BE2C (cell line): ENCODE measurements around the gene LMOD1.

Source experiments
- DNase-seq: peaks from one replicate; pipeline ENCODE4 v3.0.0-alpha.2; 2020
- H3K27me3 ChIP-seq: fragments of 250-450 bp; sonication (Bioruptor Pico); 2 replicates; pipeline ENCODE4 v1.5.1; 2020; ENCODE audit warnings: mild to moderate bottlenecking
- H3K36me3 ChIP-seq: fragments of 250-450 bp; sonication (Bioruptor Pico); 2 replicates; pipeline ENCODE4 v1.5.1; 2020; ENCODE audit warnings: mild to moderate bottlenecking
- H3K4me1 ChIP-seq: fragments of 250-450 bp; sonication (Bioruptor Pico); 2 replicates; pipeline ENCODE4 v1.5.1; 2020
- H3K4me3 ChIP-seq: 2 replicates; pipeline ENCODE4 v1.5.1; 2011; ENCODE audit warnings: low read depth, low read length
- H3K9me3 ChIP-seq: fragments of 250-450 bp; sonication (Bioruptor Pico); 2 replicates; pipeline ENCODE4 v1.5.1; 2020
- CTCF ChIP-seq: IDR thresholded peaks from 2 replicates; pipeline ENCODE4 v1.5.1; 2012; ENCODE audit warnings: mild to moderate bottlenecking, low read depth, low read length

Gene LMOD1

GRCh38 chr1:201914456-201915235 is 31.7 kb downstream of the LMOD1 start:
- Histone ChIP-seq H3K9me3 (no peaks in the 10 kb centered on the region), H3K27me3 (no peaks in the 10 kb centered on the region), H3K36me3 (no peaks in the 10 kb centered on the region), H3K4me1 (peaks cover 19% of the 10 kb centered on the region), H3K4me3 (no peak overlapping the region)
- no peak for TF ChIP-seq CTCF
- DNase-seq: no peak

DNA sequence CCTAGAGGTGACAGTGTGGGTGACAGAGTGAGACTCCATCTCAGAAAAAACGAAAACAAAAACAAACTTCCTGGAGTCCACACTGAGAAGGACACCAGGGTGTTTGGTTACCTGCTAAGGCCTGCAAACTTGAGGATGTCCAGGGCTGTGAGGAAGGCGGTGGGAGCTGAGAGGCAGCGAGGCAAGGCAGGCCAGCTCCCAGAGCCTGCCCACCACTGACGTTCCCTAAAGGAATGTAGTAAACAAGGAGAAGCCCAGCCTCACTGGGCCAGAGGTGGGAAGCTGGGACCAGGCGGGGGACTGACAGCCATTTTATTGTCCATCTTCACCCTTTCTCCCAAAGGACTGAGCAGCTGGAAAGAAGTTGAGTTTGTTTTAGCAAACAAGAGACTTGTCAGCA is 33.5 kb downstream of the LMOD1 start:
- Histone ChIP-seq H3K4me1 (peaks cover 16% of the 10 kb centered on the region), H3K9me3 (no peaks in the 10 kb centered on the region), H3K27me3 (no peaks in the 10 kb centered on the region), H3K4me3 (no peak overlapping the region), H3K36me3 (no peaks in the 10 kb centered on the region)
- TF ChIP-seq CTCF: no peak
- DNase-seq: no peak

DNA sequence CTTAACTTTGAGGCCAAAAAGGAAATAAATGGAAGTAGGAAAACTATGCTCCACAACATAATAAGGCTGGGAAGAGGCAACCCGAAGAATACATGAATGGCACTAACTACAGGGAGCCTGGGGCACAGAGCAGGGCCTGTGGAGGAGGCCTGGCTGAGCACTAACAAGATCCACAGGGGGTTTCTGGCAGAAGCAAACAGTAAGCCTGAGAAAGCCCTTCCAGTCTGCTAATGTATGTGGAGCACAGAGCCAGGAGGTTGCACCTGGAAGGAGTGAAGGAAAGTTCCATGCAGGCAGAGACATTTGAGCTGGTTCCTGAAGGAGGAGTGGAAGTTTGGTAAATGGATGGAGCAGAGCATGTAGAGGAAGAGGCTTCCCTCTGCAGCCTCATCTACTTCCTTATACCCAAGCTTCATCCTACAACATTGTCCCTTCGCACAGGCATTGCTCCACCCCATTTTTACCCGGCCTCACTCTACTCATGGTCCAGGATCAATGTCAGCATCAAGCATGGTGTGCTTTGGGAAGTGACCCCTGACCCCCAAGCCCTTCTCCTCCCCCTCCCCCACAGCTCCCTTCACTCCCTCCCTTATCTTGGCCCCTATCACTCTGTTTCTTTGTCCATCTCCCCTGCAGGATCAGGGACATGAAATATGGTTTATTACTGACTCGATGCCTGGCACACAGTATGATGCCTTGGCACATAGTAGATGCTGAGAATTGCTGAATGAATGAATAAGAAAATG is 34.3 kb downstream of the LMOD1 start:
- no peak for DNase-seq
- Histone ChIP-seq H3K4me3 (no peak overlapping the region), H3K36me3 (no peaks in the 10 kb centered on the region), H3K4me1 (peaks cover 8% of the 10 kb centered on the region), H3K27me3 (no peaks in the 10 kb centered on the region), H3K9me3 (no peaks in the 10 kb centered on the region)
- TF ChIP-seq CTCF: no peak

- Histone ChIP-seq H3K4me3 (no peak overlapping the region), H3K9me3 (no peaks in the 10 kb centered on the region), H3K4me1 (peaks cover 12% of the 10 kb centered on the region), H3K36me3 (no peaks in the 10 kb centered on the region), H3K27me3 (no peaks in the 10 kb centered on the region)
- TF ChIP-seq CTCF: no peak
- no peak for DNase-seq
Measured at GRCh38 chr1:201907621-201908020, 38.7 kb downstream of the LMOD1 start.

- H3K4me3 ChIP-seq: no peak overlapping the region
- no peaks in the 10 kb centered on the region for H3K27me3 ChIP-seq
- H3K9me3 ChIP-seq: no peaks in the 10 kb centered on the region
- H3K36me3 ChIP-seq: no peaks in the 10 kb centered on the region
- TF ChIP-seq CTCF: no peak
- H3K4me1 ChIP-seq: peaks cover 12% of the 10 kb centered on the region
- DNase-seq: peak; percentile 86
Measured at GRCh38 chr1:201906336-201906735, 40.0 kb downstream of the LMOD1 start.

DNA sequence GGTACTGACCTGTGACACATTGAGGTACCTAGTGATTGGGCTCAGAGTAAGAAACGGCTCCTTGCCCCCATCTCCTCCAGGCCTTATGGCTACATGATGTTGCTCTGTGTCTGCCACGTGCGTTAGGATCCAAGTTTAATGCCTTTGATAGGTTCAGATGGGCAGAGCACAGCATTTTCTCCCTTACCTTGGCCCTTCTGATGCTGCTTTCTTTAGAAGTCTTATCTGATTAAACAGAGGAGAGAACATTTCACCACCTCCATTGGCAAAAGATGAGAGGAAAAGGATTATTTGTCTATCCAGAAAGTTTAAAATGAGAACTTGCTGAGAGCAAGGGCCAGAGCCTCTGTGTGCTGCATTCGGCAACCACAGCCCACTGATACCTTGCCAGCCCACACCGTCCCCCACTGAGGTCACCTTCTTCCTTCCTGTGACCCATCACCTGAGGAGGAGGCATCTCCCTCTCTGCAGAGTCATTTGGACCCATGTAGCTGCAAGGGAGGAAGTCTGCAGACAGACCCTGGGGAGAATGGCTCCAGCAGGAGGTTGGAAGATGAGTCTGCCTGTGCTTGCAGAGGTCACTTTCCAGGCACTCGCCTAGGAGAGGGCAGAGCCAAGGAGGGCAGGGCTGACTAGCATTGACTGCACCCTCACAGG is 41.0 kb downstream of the LMOD1 start:
- no peak for TF ChIP-seq CTCF
- Histone ChIP-seq H3K4me1 (peaks cover 12% of the 10 kb centered on the region), H3K4me3 (no peak overlapping the region), H3K36me3 (no peaks in the 10 kb centered on the region), H3K27me3 (no peaks in the 10 kb centered on the region), H3K9me3 (no peaks in the 10 kb centered on the region)
- DNase-seq: no peak
